Measurements from ENCODE around the gene FBXO46.

DNA sequence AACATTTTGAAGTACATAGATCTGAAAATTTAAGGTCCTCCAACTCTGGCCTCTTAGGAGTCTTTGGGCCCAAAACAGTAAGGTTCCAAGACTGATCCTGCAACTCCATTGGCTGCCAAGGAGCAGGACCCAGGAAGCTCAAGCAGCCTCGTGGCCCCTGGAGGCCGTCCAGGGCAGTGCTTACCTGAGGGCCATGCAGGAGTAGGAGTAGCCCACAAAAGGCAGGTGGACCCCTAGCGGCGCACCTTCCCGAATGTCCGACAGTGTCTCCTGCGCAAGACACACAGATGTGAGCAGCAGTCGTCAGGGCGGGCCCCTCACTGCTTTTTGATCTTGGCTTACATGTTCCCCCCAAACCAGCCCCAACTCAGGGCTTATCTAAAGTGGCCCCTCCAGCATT, 44.1 kb upstream of the FBXO46 start:
- TF ChIP-seq, protein P1, sequence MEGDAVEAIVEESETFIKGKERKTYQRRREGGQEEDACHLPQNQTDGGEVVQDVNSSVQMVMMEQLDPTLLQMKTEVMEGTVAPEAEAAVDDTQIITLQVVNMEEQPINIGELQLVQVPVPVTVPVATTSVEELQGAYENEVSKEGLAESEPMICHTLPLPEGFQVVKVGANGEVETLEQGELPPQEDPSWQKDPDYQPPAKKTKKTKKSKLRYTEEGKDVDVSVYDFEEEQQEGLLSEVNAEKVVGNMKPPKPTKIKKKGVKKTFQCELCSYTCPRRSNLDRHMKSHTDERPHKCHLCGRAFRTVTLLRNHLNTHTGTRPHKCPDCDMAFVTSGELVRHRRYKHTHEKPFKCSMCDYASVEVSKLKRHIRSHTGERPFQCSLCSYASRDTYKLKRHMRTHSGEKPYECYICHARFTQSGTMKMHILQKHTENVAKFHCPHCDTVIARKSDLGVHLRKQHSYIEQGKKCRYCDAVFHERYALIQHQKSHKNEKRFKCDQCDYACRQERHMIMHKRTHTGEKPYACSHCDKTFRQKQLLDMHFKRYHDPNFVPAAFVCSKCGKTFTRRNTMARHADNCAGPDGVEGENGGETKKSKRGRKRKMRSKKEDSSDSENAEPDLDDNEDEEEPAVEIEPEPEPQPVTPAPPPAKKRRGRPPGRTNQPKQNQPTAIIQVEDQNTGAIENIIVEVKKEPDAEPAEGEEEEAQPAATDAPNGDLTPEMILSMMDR (conservative IDR thresholded peaks at IDR 0.05) = no peak; the same call in 1 of the 2 replicates
- TF ChIP-seq EZH2 (IDR thresholded peaks at IDR 0.05; ENCODE audit: low read depth) = no peak

All from PC-9 (cell line).